ENCODE measurements around the gene CENPVL2.
"Not testable (repeated sequence)": the region's sequence is repeated elsewhere in the genome, so short reads cannot be mapped to it uniquely, and the experiment has no call there.

CENPVL2 gene

DNA sequence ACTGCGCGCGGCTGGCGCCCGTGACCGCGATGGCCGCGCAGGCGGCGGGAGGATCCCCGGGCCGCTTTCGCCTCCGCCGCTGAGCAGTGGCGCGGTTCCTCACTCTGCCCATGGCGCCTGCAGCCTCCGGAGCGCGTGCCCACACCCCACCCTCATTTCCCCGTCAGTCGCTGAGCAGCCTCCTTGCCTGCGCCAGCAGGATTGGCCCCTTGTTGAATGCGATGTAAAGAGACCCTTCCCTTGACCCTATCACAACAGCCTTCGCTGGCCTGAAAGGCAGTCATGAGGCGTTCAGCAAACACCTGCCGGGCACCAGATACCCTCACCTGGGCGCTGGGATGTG lies at the start of gene CENPVL2:
TSS of gene CENPVL2 (minus strand) at position 112 of the 343 bp plus-strand sequence. CDS start at position 112, 0 bp downstream.
- not testable (repeated sequence) for DNase-seq

DNA sequence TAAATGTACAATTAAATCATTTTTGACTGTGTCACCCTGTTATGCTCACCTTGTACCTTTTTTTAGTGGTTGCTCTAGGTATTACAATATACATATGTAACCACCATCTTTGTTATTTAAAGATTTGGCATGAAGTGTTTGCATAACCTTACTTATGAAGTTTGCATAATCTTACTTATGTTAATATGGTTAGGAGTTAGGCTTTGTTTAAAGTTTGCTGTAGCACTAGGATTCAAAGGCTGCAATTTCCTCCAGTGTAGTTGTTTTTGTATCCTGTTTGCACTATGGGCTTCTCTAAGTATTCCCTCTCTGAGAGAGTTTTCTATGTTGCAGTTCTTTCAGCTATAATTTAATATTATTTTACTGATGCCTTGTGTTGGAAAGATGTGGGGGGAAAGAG lies 45.6 kb upstream of the CENPVL2 start:
- DNase-seq = no peak

DNA sequence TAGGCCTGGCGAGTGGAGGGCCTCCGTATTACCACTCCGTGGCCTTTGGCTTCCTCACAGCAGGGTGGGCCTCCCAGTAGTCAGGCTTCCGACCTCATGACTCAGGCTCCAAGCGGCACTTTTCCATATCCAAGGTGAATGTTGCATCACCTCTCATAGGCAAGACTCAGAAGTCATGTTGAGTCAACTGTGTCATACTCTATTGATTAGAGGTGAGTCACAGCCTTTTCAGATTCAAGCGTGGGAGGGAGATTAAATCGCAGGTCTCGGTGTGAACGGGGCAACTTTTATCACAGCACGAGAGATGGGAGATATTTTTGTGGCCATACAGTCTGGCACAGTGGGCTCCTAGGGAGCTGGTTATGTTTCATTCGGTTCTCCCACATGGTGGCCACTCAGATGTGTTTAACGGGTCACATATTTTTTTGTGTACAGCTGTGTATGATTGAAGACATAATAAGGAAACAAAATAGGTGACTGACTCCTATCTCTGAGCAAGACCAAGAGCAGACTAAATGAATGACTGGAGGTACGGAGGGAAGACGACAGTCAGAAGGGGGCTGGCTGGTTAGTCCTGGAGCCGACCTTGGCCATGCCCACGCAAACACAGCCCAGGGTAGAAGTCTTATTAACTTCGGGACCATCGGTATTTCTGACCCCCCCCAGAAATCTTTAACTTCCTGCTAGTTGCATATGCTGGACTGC lies 30.5 kb upstream of the CENPVL2 start:
- not testable (repeated sequence) for DNase-seq

DNA sequence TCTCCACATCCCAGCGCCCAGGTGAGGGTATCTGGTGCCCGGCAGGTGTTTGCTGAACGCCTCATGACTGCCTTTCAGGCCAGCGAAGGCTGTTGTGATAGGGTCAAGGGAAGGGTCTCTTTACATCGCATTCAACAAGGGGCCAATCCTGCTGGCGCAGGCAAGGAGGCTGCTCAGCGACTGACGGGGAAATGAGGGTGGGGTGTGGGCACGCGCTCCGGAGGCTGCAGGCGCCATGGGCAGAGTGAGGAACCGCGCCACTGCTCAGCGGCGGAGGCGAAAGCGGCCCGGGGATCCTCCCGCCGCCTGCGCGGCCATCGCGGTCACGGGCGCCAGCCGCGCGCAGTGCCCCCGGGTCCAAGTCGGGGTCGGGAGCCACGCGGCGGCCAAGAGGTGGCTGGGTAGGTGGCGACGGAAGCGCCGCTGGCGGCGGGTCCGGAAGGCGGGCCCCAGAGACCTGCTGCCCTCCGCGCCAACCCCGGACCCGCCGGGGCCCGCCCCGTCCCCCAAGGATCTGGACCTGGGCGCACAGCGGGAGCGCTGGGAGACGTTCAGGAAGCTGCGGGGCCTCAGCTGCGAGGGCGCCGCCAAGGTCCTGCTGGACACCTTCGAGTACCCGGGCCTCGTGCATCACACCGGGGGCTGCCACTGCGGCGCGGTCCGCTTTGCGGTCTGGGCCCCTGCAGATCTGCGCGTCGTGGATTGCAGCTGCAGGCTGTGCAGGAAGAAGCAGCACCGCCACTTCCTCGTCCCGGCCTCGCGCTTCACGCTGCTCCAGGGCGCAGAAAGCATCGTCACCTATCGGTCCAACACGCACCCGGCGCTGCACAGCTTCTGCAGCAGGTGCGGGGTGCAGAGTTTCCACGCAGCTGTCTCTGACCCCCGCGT lies 27.9 kb upstream of the CENPVL2 start, which contains the start of gene CENPVL1:
TSS of gene CENPVL1 (plus strand) at position 236 of the 888 bp plus-strand sequence. CDS start at position 236, 0 bp downstream.
- not testable (repeated sequence) for DNase-seq

DNA sequence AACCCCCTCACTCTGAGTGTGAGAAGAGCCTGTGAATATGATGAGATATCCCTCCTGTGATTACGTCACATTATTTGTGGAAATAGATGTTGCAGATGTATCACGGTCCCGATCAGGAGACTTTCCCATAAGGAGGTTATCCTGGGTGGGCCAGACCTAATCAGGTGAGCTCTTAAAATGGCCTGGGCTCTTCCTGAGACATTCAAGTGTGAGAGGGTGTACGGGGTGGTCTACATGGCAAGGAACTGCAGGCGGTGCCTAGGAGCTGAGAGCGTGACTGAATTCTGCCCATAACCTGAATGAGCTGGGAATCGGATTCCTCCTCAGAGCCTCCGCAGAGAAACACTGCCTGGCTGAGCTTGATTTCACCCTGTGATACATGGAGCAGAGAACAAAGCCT lies 14.8 kb upstream of the CENPVL2 start:
- DNase-seq = no peak

DNA sequence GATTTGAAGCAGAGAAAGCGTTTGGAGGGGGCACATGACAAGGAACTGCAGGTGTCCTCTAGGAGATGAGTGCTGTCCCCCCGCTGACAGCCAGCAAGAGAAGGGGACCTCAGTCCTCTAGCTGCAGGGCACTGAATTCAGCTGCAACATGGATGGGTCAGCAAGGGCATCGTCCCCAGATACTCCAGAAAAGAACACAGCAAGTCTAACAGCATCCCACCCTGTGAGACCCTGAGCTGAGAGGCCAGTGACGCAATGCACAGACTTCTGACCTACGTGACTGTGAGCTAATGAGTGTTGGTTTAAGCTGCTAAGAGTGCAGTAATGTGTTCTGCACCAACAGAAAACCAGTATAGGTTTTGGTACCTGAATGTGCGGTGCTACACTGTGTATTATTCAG lies 11.6 kb upstream of the CENPVL2 start:
- DNase-seq = no peak

DNA sequence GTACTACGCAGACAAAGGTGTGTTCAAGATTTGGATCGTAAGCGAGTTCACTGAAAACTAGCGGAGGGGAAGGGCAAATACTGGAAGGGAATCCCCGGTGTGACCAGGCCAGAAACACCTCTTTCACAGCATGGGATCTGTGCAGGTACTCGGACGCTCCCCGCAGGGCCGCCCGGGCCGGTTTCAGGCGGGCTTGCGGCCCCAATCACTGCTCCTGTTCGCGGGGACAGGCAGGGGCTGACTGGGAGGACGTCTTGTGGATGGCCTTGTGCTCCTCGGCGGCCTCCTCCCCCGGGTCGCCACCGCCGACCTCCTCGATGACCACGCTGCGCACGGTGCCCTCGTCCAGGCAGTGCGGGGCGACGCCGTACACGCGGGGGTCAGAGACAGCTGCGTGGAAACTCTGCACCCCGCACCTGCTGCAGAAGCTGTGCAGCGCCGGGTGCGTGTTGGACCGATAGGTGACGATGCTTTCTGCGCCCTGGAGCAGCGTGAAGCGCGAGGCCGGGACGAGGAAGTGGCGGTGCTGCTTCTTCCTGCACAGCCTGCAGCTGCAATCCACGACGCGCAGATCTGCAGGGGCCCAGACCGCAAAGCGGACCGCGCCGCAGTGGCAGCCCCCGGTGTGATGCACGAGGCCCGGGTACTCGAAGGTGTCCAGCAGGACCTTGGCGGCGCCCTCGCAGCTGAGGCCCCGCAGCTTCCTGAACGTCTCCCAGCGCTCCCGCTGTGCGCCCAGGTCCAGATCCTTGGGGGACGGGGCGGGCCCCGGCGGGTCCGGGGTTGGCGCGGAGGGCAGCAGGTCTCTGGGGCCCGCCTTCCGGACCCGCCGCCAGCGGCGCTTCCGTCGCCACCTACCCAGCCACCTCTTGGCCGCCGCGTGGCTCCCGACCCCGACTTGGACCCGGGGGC lies 567 bp downstream of the CENPVL2 start:
- DNase-seq = not testable (repeated sequence)

DNA sequence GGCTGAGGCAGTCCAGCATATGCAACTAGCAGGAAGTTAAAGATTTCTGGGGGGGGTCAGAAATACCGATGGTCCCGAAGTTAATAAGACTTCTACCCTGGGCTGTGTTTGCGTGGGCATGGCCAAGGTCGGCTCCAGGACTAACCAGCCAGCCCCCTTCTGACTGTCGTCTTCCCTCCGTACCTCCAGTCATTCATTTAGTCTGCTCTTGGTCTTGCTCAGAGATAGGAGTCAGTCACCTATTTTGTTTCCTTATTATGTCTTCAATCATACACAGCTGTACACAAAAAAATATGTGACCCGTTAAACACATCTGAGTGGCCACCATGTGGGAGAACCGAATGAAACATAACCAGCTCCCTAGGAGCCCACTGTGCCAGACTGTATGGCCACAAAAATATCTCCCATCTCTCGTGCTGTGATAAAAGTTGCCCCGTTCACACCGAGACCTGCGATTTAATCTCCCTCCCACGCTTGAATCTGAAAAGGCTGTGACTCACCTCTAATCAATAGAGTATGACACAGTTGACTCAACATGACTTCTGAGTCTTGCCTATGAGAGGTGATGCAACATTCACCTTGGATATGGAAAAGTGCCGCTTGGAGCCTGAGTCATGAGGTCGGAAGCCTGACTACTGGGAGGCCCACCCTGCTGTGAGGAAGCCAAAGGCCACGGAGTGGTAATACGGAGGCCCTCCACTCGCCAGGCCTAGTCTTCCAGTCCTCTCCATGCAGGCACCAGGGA lies 2.8 kb downstream of the CENPVL2 start:
- DNase-seq = not testable (repeated sequence)

DNA sequence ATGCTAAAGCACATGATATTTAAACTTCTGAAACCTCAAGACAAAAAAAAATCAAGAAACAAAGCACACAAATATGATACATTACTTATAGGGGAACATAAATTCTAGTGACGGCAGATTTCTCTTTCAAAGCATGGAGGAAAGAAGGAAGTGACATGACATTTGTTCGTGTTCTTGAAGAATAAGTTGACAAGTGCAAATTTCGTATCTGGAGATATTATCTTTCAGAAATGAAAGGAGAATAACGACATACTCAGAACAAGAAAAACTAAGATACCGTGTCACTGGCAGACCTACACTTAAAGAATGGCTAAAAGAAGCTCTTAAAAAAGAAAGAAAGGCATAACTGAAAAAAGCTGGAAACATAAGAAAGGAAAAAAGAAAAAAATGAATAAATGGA lies 16.6 kb downstream of the CENPVL2 start:
- no peak for DNase-seq

DNA sequence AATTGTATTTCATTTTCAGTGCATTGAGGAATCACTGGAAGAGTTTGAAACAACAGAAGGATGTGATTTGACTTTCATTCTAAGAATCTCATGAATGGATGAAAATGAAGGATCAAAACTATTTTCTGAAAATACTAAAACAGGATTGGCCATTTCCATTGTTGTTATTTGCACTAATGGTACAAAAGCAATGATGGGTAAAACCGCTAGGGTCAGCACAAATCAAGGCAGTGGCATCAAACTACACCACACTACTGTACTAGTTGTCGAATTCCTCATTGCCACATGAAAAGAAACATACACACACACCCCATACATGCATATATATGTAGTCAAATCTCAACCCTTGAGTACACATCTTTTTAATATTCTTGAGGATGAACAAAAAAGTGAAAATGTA lies 39.3 kb downstream of the CENPVL2 start:
- DNase-seq = no peak

DNA sequence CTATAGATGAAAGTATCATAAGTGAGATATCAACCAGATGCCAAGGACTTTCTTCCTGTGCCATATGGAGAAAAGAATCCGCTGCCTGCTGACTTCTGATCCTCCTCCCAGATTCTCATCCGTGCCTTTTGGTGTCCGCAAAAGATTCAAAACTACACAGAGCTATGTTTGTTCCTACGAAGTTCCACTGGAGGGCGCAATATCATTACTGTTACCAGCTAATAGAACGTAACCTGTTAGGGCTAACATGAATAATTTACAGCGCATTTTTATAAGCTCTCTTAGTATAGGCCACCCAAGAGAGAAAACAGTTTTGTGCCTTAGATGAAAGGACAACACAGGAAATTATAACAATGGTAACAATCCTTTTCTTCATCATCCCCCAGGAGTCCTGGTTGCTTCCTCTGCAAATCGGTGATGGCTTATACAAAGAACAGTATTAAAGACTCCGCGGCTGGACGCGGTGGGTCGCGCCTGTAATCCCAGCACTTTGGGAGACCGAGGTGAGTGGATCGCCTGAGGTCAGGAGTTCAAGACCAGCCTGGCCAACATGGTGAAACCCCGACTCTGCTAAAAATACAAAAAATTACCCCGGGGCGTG lies 41.1 kb downstream of the CENPVL2 start:
- DNase-seq = peak; percentile 41

DNA sequence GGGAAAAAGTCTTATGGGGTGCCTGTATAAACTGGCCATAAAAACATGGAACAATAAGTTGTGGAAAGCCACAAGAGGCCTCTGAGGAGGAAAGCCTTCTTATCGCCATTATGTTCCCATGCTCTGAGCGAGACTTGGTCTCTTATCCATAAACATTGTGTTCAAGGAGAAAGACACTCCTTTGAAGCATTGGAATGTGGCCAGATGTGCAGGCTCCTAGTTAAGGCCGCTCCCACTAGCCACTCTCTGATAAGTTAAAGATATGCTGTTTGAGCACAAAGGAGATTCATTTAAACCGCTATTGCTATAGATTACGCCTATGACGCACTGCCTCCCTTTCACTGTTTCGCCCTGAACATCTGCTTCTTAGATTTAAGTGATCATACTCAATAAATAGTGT lies 46.1 kb downstream of the CENPVL2 start:
- DNase-seq = peak; percentile 2

All from hematopoietic multipotent progenitor cell treated with erythropoietin and hydrocortisone succinate and interleukin-3 and kit ligand, for 8 days (in vitro differentiated cells).